HK-2 (cell line): ENCODE results near the gene SPAG16.
"Not testable (repeated sequence)": the region's sequence is repeated elsewhere in the genome, so short reads cannot be mapped to it uniquely, and the experiment has no call there.

Source experiments
- DNase-seq: peaks from one replicate; pipeline ENCODE4 v3.0.0-alpha.2; 2018; ENCODE audit not compliant: unreplicated experiment

The SPAG16 gene

DNA sequence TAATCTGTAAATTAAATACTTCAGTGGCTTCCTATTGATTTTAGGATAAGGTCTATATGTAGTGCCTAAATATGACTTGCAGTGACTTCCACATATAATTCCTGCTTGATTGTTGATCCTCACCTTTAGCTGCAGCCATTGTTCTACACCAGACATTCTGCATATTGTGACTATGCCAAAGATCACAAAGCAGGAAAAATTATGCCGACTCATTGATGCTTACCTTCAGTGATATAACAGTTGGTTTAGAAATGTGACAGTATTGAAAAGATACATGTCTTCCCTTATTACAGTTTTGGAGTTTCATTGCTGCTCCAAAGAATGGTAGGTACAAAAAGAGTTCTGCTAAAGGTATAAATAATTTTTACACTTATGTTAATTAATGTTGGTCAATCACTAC, 12.3 kb upstream of the SPAG16 start:
- no peak for DNase-seq

DNA sequence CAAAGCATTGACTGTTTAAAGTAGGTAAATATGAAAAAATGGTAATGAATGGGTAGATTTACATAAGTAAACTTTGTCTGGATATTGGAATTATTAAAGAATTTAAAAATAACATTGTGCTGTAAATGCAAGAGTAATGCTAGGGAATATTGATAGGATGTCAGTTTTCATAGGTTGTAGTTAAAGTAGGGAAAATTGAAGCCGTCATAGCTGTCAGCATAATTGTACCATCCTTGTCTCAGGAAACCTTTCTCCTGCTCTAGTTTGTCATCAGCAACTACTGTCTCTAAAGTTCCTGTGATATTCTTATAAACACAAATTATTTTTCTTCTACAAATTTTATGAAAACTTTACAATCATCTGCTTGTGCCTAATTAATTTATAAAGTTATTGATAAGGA, 10.1 kb upstream of the SPAG16 start:
- DNase-seq: no peak

DNA sequence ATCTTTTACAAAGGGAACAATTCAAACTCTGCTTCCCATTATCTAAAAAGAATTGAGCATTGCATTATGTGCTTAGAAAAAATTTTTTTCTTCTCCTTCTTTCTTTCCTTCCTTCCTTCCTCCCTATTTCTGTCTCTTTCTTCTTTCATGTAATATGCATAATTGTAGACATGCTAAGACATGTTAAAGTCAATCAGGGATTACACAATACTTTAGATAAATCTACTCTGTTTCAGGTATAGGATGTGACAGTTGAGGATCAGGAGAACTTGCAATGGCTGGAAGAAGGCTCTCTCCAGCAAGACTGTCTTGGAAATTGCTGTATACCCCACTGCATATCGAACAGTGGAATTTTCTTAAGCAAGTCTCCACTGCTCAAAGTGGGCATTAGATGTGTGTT, 9.0 kb upstream of the SPAG16 start:
- no peak for DNase-seq

DNA sequence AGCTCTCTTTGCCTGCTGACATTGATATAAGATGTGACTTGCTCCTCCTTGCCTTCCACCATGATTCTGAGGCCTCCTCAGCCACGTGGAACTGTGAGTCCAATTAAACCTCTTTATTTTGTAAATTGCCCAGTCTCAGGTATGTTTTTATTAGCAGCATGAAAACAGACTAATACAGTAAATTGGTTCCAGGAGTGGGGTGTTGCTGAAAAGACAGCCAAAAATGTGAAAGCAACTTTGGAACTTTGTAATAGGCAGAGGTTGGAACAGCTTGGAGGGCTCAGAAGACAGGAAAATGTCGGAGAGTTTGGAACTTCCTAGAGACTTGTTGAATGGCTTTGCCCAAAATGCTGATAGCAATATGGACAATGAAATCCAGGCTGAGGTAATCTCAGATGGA, 7.1 kb upstream of the SPAG16 start:
- DNase-seq: not testable (repeated sequence)

DNA sequence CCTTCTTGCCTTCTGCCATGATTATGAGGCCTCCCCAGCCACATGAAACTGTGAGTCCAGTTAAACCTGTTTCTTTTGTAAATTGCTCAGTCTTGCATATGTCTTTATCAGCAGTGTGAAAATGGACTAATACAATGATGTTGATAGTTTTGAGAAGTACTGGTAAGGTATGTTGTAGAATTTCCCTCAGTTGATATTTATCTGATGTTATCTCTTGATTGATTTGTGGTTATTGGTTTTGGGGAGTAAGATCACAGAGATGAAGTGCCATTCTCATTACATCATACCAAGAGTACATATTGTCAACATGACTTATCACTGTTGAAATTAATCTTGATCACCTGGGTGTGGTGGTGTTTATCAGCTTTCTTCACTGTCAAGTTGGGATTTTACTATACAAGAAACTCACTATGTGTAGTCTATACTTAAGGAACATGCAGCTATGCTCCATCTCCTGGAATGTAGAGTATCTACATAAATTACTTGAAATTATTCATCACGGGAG, 5.1 kb upstream of the SPAG16 start:
- no peak for DNase-seq

DNA sequence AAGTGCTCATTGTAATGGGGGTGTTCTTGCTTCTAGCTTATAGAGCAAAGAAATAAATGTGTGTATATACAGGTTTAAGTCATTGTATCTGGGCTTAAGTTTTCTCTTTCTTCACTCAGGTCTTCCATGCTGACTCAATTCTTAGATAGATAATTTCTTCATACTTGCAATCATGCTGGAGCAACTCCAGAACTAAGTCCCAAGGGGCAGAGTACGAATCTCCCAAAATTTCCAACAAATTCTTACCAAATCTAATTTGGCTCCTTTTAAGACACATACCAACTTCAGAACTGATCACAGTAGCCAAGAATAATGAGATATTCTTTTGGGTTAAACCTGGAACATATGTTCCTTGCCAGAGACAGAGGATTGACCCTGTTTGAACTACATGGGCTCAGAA, 4.3 kb upstream of the SPAG16 start:
- DNase-seq: no peak

DNA sequence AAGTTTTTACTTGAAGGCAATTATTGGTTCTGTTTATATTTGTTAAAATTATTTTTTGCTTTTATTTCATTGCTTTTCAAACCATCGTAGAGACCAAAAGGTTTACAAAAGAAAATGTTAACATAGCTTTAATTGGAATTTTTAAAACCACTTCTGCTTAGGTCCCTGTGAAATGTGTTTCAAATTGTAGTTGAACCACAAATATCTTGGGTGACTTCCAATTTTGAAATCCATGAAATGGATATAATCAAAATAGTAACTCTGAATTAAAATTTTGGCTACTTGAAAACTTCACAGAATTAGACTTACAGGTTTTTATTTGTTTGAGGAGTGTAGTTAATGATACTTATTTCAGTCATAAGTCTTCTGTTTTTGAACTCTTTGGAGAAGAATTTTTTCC, 3.1 kb upstream of the SPAG16 start:
- DNase-seq: no peak

DNA sequence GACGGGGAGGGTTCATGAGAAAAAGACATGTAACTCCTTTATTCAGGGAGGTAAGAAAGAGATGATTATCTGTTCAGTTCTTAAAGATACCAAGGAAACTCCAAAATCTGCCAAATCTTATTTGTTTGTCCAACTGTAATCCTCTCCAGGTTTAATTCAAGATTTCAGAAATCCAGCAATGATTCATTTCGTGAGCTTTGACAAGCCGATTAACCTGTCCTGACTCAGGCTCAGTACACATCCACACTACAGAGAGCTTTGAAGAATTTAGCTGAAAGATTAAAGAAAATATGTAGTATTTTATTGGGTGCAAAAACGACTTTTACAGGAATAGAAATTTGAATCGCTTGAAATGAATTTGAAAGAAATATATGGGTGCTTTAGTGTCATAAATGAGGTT, 1.1 kb downstream of the SPAG16 start:
- DNase-seq: no peak

DNA sequence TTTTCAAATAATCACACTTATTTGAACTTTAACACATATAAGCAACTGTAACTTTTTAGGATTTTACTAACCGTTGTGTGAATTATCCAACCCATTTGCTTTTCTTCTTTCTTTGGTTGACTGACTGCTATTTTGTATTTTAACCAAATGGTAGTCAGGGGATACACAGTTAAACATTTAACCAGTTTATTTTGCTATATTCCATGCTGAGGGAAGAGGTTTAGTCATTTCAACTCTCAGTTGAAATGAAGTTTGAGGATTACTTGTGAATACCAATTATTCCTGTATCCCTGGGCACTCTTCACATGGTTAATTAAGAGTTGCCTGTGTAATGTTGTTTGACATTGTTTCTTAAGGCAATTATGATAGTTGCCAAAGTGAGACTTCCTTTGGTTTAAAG, 1.9 kb downstream of the SPAG16 start:
- DNase-seq: no peak

DNA sequence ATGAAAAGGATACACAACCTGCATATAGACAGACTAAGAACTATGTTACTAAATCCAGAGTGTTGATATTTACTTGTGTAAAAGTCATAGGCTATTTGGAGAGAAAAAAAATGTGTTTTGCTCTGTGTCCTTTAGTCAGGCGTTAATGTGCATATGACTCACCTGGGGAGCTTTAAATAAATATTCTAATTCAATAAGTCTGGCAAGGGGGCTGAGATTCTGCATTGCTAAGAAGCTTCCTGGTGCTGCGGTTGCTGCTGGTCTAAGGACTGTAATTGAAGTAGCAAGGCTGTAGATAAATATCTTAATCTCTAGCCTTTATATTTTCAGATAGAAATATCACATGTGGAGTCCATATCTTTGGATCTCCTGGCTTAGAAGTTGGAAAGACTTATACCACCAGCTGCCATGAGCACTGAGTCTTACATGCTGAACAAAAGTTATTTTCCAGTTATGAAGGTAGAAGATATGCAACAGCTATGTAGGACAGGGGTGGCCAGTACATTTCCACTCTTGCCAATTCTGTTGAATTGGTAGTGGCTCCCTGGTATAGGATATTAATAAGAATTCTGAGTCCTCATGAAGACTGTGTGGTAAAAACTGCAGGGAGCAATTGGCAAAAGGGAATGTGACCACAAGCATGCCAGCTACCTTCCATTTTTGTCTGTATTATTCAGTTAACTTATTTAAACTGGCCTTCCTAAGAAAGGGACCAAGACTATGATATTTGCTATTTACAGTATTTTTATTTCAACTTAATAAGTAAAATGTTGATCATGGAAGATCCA, 4.8 kb downstream of the SPAG16 start:
- no peak for DNase-seq

DNA sequence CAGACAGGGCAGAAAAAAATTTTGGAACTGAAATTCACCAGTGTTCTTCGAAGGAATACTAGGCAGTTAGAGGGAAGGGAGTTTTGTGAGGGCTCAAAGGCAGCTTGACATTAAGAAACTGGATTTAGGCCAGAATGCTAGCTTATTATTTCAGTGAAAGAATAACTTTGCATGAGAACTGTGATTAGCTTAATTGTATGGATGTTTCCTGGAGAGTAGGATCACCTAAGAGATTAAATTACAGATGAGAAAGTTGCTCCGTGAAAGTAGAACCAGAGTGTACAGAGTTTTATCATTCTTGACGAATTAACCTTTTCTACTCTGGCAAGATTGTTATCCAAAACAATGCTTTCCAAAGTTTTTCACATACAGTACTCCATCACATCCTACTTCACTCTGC, 6.2 kb downstream of the SPAG16 start:
- no peak for DNase-seq

DNA sequence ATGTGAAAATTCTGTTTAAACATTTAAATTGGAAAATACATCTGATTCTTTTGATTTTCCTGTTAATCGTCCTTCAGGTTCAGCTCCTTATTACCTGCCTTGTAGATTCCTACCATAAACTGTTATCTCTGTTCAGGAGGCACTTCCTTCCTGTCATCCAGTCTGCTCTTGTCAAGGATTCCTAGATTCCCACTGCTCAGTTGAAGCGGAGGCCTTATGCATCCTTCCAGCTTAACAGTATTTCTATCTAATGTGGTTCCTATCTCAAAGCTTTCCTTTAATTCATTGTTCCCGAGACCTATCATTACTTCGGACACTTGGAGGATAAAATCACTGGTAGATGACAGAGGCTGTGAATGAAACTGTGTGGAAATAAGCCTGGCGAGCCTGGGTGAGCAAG, 12.0 kb downstream of the SPAG16 start:
- no peak for DNase-seq

DNA sequence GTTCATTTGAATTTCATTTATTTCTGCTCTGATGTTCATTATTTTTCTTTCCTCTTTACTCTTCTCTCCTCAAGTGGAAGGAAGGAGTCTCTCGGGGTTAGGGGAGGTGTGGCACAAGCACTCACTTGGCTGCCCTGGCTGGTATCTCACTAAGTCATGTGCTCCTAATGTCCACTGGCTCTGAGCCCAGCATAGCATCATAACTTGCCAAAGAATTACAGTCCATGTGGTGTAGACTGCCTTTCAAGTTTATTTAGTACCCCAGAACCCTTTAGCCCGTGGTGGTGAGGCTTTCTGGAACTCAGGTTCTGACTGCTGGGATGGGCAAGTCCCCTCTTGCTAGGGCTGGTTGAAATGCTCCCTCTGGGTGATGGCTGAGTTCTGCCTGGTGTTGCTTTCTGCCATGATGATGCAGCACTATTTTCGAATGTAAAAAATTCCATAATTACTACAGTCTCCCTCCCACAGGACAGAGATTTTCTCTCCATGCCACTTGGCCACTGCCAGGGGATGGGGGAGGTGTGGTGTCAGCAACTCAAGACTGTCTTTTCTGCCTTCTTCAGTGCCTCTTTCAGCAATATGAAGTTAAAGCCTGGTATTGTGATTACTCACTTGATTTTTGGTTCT, 22.2 kb downstream of the SPAG16 start:
- no peak for DNase-seq

DNA sequence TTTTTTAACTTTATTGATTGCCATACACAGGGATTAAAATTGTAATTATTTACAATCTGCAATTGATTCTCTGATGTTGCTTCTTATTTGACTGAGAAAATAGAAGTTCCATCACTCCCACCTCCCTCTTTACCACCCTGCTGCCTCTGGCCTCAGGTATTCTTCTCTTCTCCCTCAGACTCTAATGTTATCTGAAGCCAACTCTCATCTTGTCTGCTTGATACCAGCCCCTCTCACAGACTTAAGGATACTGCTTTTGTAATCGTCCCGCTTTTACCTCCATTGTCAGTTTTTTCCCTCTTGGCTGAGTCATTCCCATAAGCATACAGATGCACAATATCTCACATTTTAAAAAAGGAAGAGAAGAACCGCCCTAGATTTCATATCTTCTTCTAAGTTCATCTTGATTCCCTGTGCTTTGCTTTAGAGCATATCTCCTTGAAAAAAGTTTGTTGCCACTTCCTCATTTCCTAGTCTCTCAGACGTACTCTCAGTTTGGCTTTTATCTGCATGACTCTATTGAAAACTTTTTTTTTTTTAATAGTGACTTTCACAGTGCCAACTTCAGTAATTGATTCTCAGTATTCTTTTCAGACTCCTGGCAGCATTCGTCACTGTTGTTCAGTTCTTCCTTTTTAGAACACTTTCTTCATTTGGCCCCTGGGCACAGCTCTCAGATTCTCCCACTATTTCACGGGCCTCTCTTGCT, 31.1 kb downstream of the SPAG16 start:
- no peak for DNase-seq

DNA sequence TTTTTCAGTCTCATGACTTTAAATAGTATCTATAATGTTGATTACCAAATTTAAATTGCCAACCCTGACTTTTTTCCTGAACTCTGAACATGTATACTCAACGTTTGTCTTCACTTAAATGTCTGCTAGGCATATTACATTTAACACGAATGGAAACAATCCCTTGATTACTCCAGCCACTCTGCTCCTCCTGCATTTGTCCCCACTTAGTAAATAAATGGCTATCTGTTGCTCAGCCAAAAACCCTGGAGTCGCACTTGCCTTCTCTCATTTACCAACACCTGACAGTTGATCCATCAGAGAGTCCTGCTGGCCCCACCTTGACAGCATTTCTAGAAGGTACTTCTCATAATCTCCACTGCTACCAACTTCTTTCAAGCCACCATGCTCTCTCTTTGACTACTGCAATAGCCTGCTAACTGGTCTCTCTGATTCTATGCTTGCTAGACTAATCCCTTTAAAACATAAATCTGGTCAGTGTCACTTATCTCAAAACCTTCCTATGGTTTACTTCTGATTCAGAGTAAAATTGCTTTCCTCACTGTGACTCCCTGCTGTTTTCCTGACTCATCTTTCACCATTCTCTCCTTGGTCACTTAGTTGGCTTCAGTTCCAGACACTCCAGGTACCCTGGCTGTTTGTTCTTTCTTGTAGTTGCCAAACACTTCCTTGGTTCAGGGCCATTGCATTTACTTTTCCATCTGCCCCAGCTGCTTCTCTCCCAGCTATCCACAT, 31.9 kb downstream of the SPAG16 start:
- no peak for DNase-seq

DNA sequence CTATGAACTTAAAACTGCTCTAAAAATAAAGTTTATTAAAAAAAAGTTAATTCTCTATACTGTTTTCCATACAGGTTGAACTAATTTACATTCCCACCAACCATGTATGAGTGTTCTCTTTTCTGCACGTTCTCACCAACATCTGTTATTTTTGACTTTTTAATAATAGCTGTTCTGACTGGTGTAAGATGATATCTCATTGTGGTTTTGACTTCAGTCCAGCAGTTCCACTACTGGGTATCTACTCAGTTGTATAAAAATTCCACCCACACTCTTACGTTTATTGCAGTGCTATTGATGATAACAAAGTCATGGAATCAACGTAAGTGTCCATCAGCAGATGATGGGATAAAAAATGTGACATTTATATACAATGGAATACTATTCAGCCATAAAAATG, 33.7 kb downstream of the SPAG16 start:
- DNase-seq: no peak

DNA sequence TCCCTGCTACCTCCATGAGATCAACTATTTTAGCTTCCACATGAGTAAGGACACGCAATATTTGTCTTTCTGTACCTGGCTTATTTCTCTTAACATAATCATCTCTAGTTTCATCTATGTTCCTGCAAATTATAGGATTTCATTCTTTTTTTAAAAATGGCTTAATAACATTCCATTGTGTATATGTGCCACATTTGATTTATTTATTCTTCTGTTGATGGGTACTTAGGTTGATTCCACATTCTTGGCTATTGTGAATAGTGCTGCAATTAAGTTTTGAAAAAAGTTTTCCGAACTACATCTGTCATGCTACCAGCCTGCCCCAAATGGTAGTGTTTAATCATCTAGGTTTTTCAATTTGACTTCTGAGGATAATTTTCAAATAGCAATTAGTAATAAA, 36.3 kb downstream of the SPAG16 start:
- DNase-seq: no peak

DNA sequence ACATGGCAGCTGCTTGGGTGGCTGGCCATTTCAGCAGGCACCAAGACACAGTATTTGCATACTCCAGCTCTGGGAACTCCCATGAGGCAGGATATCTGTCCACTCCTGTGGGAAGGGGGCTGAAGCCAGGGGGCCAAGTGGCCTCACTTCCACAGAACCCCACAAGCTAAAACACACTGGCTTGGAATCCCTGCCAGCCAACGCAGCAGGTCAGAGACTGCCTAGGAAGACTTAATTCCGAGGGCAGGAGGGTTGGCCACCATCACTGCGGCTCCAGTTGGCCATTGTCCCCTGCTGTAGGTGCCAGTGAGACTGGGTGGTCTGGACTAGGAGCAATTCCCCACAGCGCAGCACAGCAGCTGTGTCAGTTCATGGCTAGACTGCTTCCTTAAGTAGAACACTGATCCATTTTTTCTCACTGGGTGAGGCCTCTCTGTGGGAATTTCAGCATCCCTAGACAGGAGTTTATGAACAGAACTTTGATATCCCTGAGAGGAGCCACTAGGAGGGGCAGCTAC, 52.0 kb downstream of the SPAG16 start:
- DNase-seq: no peak

DNA sequence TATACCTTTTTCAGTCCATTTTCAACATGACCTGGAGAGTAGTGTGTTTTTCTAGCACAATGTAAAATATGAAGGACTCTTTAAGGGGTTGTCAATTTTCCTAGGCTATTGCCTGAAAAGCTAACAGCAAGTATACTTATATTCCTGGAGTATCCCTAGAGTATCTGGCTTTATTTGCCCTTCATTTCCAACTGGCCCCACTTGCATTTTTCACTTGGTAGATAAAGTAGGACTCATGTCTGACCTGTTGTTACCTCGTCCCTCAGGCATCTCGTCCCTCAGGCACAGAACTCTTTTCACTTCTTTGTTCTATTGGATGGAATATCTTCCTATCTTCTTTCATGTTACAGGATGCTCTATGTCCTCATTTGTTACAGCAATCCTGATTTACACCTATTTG, 69.2 kb downstream of the SPAG16 start:
- no peak for DNase-seq

DNA sequence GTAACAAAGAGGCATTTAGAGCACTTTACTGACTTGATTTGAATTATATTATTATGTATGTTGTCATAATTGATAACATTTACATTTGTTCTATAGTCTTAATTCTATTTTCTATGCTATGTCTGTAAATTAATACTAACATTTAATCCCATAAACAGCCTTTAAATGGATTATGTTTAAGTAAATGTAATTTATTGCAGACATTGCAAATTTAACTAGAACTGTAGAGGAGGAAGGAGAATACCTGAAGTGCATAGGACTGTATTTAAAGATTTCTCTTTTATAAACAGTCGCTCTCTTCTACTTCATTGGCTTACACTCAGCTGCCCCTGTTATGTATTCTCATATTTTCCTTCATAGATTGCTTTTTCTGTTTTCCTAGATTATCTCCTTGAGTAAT, 92.4 kb downstream of the SPAG16 start:
- DNase-seq: no peak

DNA sequence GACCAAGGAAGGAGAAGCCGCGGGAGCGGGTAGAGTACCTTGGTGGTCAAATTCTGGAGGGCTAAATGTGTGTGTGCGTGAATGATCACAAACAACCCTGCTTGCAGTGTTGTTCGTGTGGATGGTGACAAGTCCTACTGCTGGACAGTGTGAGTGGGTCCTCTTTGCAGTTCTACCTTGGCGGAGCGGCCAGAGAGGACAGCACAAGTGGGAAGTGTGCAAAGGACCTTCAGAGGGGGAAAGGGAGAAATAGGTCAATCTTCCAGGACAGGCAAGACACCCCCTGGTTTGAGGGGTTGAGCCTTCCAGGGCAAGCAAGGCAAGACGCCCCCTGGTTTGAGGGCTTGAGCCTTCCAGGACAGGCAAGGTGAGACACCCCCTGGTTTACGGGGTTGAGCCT, 122.8 kb downstream of the SPAG16 start:
- DNase-seq: not testable (repeated sequence)
